Lower leg skin (tissue), 3 donors: ENCODE measurements around the gene CIAPIN1.

Experiments used
- POLR2A ChIP-seq, 2 donors: fragments of 450-650 bp; IDR thresholded peaks; one replicate each; pipeline ENCODE4 v1.6.1; 2016 to 2017; ENCODE audit warnings: antibody characterized with exemption in 2 of 2, mild to moderate bottlenecking in 1 of 2, moderate library complexity in 1 of 2
- TF ChIP-seq, protein P1 (sequence below), 3 donors: fragments of 450-650 bp; IDR thresholded peaks; one replicate each; pipeline ENCODE4 v1.5.1; 2016; ENCODE audit warnings: antibody characterized with exemption in 3 of 3, mild to moderate bottlenecking in 3 of 3, moderate library complexity in 2 of 3

DNA sequence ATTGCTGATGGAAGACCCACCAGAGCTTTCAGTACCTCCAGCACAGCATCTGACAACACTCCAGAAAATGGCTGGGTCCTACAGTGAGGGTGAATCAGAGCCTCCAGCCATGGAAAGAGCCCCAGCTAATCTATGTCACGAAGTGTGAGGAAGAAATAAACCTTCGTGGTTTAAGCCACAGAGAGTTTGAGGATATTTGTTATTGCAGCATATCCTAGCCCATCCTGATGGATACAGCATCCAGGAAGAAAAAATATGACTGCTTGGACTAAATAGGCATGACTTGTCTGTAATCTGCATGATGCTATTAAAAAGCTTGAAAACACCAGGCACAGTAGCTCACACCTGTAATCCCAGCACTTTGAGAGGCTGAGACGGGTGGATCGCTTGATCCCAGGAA, 55.9 kb downstream of the CIAPIN1 start:
- TF ChIP-seq, protein P1, sequence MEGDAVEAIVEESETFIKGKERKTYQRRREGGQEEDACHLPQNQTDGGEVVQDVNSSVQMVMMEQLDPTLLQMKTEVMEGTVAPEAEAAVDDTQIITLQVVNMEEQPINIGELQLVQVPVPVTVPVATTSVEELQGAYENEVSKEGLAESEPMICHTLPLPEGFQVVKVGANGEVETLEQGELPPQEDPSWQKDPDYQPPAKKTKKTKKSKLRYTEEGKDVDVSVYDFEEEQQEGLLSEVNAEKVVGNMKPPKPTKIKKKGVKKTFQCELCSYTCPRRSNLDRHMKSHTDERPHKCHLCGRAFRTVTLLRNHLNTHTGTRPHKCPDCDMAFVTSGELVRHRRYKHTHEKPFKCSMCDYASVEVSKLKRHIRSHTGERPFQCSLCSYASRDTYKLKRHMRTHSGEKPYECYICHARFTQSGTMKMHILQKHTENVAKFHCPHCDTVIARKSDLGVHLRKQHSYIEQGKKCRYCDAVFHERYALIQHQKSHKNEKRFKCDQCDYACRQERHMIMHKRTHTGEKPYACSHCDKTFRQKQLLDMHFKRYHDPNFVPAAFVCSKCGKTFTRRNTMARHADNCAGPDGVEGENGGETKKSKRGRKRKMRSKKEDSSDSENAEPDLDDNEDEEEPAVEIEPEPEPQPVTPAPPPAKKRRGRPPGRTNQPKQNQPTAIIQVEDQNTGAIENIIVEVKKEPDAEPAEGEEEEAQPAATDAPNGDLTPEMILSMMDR (IDR thresholded peaks at IDR 0.05) = no peak
- no peak for TF ChIP-seq POLR2A (IDR thresholded peaks at IDR 0.05)
